ENCODE measurements around the gene ATF7. TPM values are rescaled to one million over a fixed set of nuclear protein-coding genes. Genes with fewer than 3 reads are reported as not detected.

Gene ATF7
- total RNA-seq, 2 donors from 2014 or later: 22.7 to 25.3 TPM

GRCh38 chr12:53502331-53502730 lies 123.9 kb downstream of the ATF7 start:
- Mint-ChIP-seq H3K27ac (peak overlapping the region; percentile 98), H3K36me3 (ENCODE audit: low read depth) (peaks cover 5% of the 10 kb centered on the region), H3K4me3 (no peak overlapping the region), H3K4me1 (peaks cover 25% of the 10 kb centered on the region), H3K27me3 (no peaks in the 10 kb centered on the region)
- ATAC-seq (no peak), DNase-seq (no peak)
- H3K9me3 ChIP-seq (ENCODE audit: control insufficient read depth, low read length, poor library complexity, severe bottlenecking): no peaks in the 10 kb centered on the region

- H3K4me3 Mint-ChIP-seq: peak overlapping the region; percentile 97
- H3K27me3 Mint-ChIP-seq: no peaks in the 10 kb centered on the region
- ATAC-seq (no peak), DNase-seq (no peak)
- H3K4me1 Mint-ChIP-seq: peaks cover 26% of the 10 kb centered on the region
- no peaks in the 10 kb centered on the region for H3K9me3 ChIP-seq (ENCODE audit: control insufficient read depth, low read length, poor library complexity, severe bottlenecking)
- H3K27ac Mint-ChIP-seq: peak overlapping the region; percentile 98
- H3K36me3 Mint-ChIP-seq (ENCODE audit: low read depth): peaks cover 5% of the 10 kb centered on the region
These were observed 124.5 kb downstream of the ATF7 start for GRCh38 chr12:53501615-53502181.

GRCh38 chr12:53500776-53501614 lies 125.2 kb downstream of the ATF7 start, which contains the start of gene TARBP2:
TARBP2 (plus strand) TSS chr12:53501283; CDS start chr12:53501409, 126 bp downstream.
- Mint-ChIP-seq H3K4me3 (peak within 1 kb of the TSS; percentile 97), H3K27me3 (no peaks in the 10 kb centered on the region), H3K27ac (peak within 1 kb of the TSS; percentile 98), H3K36me3 (ENCODE audit: low read depth) (peaks cover 6% of the 10 kb centered on the region), H3K4me1 (peaks cover 26% of the 10 kb centered on the region)
- peak; percentile 83 for ATAC-seq
- no peaks in the 10 kb centered on the region for H3K9me3 ChIP-seq (ENCODE audit: control insufficient read depth, low read length, poor library complexity, severe bottlenecking)
- DNase-seq: peak; percentile 89 to 97 (median 93)

DNA sequence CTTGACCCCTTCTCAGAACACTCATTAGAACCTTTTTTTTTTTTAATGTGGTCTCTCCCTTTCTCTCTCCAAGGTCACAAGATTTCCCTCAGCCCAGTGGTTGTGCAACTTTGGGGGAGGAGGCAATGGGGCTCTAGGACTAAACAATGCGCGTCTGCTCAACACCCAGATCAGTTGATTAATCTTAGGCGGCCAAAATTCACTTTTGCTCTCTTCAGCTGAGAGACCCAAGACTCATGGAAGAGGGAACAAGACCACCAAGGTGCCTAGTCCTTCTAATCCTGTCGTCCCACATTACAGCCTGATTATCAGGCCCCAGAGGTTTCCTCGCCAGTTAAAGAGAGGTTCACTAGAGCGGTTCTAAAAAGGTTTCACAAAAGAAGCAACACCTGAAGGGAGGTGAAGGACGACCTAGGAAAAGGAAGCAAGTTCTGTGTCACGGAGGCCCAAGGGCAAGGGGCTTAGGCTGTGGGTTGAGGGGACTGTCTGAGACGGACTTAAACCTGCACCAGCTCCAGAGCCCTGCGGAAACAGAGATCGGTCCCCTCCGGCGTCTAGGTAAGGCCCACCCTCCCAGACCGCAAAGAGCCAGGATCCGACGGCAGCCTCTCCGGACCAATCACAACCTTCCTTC lies 125.9 kb downstream of the ATF7 start:
- DNase-seq (no peak), ATAC-seq (no peak)
- peaks cover 28% of the 10 kb centered on the region for H3K4me1 Mint-ChIP-seq
- H3K27ac Mint-ChIP-seq: peak overlapping the region; percentile 98
- H3K9me3 ChIP-seq (ENCODE audit: control insufficient read depth, low read length, poor library complexity, severe bottlenecking): no peaks in the 10 kb centered on the region
- H3K36me3 Mint-ChIP-seq (ENCODE audit: low read depth): peaks cover 2% of the 10 kb centered on the region
- peak overlapping the region; percentile 97 for H3K4me3 Mint-ChIP-seq
- no peaks in the 10 kb centered on the region for H3K27me3 Mint-ChIP-seq

DNA sequence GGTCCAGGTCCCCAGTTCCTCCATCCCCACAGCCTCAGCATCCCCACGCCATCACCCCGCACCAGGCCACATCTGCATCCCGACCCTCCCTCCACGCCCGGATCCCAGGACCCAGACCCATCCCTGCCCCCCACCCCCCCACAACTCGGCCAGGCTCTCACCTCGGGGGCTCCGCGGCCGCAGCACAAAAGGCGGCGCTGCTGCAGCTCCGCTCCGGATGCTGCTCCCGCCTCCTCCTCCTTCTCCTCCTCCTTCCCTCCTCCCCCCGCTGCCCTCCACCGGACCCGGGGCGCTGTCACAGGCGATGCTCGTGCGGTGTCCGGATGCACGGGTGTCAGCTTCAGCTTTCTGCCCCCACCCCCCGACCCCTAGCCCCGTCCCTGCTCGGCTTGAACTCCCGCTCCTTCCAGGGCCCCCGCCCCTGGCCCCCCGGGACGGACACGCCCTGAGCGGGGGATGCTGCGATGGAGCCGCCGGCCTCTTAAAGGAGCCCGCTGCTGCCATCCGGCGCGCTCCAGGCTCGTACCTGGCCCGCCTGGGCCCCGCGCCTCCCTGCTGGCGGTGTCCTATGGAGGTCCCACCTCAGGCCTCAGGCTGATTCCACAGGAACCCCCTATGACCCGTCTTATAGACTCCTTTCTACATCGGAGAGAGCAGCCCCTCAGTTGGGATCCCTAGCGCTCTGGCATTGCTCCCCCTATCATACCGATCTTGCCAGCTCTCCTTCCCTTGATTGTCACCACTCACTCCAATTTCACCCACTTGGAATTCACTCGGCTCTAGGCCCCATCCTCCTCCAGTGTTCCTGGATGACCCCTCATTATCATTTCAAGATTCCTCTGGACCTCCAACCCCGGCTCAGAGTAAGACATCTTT lies 126.7 kb downstream of the ATF7 start, which contains the start of gene MAP3K12:
Gene MAP3K12 (minus strand): TSS at position 193 of the 876 bp plus-strand sequence. CDS start 12,067 bp downstream, outside the sequence.
- peak; percentile 38 to 53 (median 49) for DNase-seq
- H3K9me3 ChIP-seq (ENCODE audit: control insufficient read depth, low read length, poor library complexity, severe bottlenecking): no peaks in the 10 kb centered on the region
- Mint-ChIP-seq H3K4me3 (peak within 1 kb of the TSS; percentile 97), H3K36me3 (ENCODE audit: low read depth) (peaks cover 2% of the 10 kb centered on the region), H3K4me1 (peaks cover 28% of the 10 kb centered on the region), H3K27me3 (no peaks in the 10 kb centered on the region), H3K27ac (peak within 1 kb of the TSS; percentile 98)
- no peak for ATAC-seq

GRCh38 chr12:53498235-53498630 lies 127.9 kb downstream of the ATF7 start:
- Mint-ChIP-seq H3K4me3 (peak overlapping the region; percentile 97), H3K27me3 (no peaks in the 10 kb centered on the region), H3K36me3 (ENCODE audit: low read depth) (peaks cover 2% of the 10 kb centered on the region), H3K27ac (peak overlapping the region; percentile 98), H3K4me1 (peaks cover 38% of the 10 kb centered on the region)
- ATAC-seq (no peak), DNase-seq (no peak)
- H3K9me3 ChIP-seq (ENCODE audit: control insufficient read depth, low read length, poor library complexity, severe bottlenecking): no peaks in the 10 kb centered on the region

DNA sequence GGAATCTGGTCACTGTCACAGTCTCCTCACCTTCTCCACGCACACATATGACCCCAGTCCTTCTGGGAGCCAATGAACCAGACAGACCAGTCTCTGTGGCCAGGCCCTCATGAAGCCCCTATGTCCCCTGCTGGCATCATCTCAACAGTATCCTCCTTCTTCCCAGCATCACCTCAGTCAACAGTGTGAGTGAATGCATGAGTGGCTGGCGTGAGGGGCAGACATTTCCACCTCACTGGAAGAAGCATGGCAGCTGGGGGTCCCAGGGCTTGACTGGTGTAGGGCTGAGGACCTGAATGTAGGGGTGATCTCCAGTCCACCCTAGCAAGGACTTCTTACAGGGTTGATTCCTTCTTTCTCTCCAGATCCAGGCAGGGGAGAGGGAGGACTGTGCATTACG lies 128.7 kb downstream of the ATF7 start:
- Mint-ChIP-seq H3K27me3 (no peaks in the 10 kb centered on the region), H3K27ac (peak overlapping the region; percentile 98)
- ATAC-seq: no peak

DNA sequence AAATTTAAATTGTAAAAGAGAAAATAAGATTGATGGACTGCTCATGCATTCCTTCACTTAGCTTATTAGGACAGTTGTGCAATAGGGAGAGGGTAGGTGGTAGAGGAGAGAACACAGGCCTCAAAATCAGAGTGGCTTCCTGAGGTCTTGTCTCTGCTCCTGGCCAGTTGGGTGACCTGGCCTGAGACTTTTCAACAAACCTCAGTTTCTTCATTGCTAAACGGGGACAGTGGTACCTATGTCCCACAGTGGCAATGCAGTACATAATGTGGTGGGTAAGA lies 129.5 kb downstream of the ATF7 start:
- H3K27me3 Mint-ChIP-seq: no peaks in the 10 kb centered on the region
- DNase-seq (no peak), ATAC-seq (no peak)
- no peaks in the 10 kb centered on the region for H3K9me3 ChIP-seq (ENCODE audit: control insufficient read depth, low read length, poor library complexity, severe bottlenecking)
- no peak overlapping the region for H3K4me3 Mint-ChIP-seq
- H3K36me3 Mint-ChIP-seq (ENCODE audit: low read depth): peaks cover 2% of the 10 kb centered on the region
- peak overlapping the region; percentile 98 for H3K27ac Mint-ChIP-seq
- peaks cover 43% of the 10 kb centered on the region for H3K4me1 Mint-ChIP-seq

More for the DNA sequence above, 128.7 kb downstream of the ATF7 start:
- peaks cover 2% of the 10 kb centered on the region for H3K36me3 Mint-ChIP-seq (ENCODE audit: low read depth)
- DNase-seq: no peak
- no peaks in the 10 kb centered on the region for H3K9me3 ChIP-seq (ENCODE audit: control insufficient read depth, low read length, poor library complexity, severe bottlenecking)
- peak overlapping the region; percentile 97 for H3K4me3 Mint-ChIP-seq
- peaks cover 44% of the 10 kb centered on the region for H3K4me1 Mint-ChIP-seq

DNA sequence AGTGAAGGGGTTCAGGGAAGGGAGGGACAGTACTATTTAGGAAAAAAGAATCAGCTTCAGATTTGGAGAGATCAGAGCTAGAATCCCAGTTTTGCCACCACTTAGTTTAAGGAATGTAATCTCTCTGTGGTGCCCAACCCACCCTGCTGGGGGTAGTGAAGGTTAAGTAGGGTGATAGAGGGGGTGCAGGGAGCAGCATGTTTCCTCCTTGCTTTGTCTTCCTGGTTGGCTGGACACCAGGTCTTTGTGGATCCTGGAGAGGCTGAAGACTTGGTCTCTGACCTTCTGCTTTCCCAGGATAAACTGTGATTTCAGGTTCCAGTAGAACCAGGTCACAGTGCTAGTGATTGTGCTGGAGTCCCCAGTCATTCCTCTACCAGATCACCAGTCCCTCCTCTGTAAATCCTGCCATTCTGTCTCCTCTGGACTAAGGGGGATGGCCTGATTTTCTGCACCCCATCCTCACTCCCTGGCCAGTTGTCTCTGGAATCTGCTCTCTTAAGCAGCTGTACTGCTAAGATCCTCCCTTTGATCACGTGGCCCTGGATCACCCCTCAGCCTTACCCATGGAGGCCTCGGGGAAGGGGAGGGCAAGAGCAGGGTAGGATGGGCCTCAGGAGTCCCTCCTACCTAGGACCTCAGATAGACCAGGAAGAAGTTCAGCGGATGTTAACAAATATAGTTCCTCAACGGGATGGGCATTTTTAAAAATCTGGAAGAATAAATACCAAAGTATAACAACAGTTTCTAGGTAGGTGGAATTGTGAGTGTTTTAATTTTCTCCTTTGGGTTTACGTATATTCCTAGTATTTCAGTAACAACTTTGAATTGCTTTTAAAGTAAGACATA lies 130.1 kb downstream of the ATF7 start:
- peaks cover 43% of the 10 kb centered on the region for H3K4me1 Mint-ChIP-seq
- H3K36me3 Mint-ChIP-seq (ENCODE audit: low read depth): peaks cover 2% of the 10 kb centered on the region
- DNase-seq (no peak), ATAC-seq (no peak)
- no peaks in the 10 kb centered on the region for H3K9me3 ChIP-seq (ENCODE audit: control insufficient read depth, low read length, poor library complexity, severe bottlenecking)
- peak overlapping the region; percentile 7 for H3K4me3 Mint-ChIP-seq
- H3K27me3 Mint-ChIP-seq: no peaks in the 10 kb centered on the region
- peak overlapping the region; percentile 65 for H3K27ac Mint-ChIP-seq

DNA sequence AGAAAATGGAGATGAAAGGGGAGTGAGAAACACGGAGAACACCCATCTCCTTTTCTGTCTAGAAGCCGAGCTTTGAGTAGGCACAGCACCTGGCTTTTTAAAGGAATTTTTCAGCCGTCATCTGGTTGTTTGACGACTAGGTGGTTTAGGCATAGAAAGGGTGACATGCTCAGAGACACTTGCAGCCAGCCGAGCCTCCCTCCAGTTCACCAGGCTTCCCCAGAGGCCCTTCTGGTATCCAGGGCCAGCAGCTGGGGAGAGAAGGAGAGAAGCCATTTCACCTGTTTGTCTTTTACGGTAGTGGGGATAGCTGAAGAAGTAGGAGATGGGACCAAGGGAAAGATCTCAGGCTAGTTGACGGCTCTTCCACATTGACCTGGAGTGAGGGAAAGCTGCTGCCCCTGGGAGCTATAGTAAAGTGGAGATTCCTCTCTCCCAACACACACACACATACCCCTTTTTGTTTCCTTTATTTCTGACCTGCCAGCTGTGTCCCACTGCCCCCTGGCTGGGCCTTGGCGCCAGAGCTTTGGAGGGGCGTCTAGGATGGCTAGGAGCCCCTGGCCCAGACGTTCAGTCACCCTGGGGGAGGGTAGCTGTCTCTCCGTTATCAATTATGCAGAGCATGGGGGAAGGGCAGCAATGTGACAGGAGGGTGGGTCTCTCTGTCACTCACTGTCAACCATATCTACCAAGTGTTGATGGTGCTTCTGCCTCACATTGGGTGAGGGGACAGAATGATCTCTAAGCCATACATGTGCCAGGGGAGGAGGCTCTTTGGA lies 132.4 kb downstream of the ATF7 start:
- H3K9me3 ChIP-seq (ENCODE audit: control insufficient read depth, low read length, poor library complexity, severe bottlenecking): no peaks in the 10 kb centered on the region
- DNase-seq (no peak), ATAC-seq (no peak)
- Mint-ChIP-seq H3K27me3 (no peaks in the 10 kb centered on the region), H3K4me1 (peaks cover 37% of the 10 kb centered on the region), H3K36me3 (ENCODE audit: low read depth) (peaks cover 2% of the 10 kb centered on the region), H3K4me3 (peak overlapping the region; percentile 94), H3K27ac (peak overlapping the region; percentile 90)

DNA sequence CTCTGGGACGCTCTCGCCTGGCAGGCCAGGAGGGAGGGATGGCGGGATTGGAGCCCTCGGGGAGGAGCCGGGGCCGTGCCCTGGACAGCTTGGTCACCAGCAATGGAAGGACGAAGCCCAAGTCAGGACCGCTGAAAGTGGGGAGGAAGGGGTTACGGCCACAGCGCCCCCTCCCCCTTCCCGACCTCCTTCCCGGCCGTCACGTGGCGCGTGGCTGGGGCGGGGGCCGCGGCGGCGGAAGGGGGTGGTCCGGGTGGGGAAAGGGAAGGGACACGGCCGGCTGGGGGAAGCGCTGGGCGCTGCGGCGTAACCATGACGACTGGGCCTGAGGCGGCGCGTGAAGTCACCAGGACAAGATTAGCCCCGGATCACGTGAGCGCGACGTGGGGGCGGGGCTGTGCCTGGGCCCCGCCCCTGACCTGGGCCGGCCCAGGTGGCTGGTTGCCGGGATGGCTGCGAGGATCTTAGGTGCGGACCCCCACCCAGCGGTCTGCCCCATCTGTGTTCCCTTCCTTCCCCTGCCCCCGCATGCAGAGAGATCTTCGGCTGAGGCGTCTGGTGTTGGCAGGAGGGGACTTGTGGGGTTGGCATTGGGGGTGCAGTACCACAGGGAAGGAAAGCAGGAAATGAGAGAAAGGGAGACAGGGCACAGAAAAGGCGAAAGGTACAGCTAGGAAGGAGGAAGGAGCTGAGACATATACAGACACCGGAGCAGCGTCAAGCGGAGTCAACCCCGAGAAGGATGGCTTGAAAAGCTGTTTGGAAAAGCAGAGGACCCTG lies 133.2 kb downstream of the ATF7 start:
- ATAC-seq: peak; percentile 94
- H3K4me1 Mint-ChIP-seq: peaks cover 32% of the 10 kb centered on the region
- H3K4me3 Mint-ChIP-seq: peak overlapping the region; percentile 94
- peak; percentile 76 to 82 (median 81) for DNase-seq
- peak overlapping the region; percentile 90 for H3K27ac Mint-ChIP-seq
- H3K27me3 Mint-ChIP-seq: no peaks in the 10 kb centered on the region
- no peaks in the 10 kb centered on the region for H3K9me3 ChIP-seq (ENCODE audit: control insufficient read depth, low read length, poor library complexity, severe bottlenecking)
- H3K36me3 Mint-ChIP-seq (ENCODE audit: low read depth): peaks cover 2% of the 10 kb centered on the region
